Endodermal cell (in vitro differentiated cells): ENCODE data around the gene DUOXA2. TPM values are rescaled to one million over a fixed set of nuclear protein-coding genes. Genes with fewer than 3 reads are reported as not detected.
"Not testable (repeated sequence)": the region's sequence is repeated elsewhere in the genome, so short reads cannot be mapped to it uniquely, and the experiment has no call there.

ENCODE experiments used
- DNase-seq: peaks from one replicate; pipeline ENCODE4 v3.0.0-alpha.2; 2017
- H3K27ac ChIP-seq: 2 replicates; pipeline ENCODE4 v1.5.1; 2013; ENCODE audit warnings: mild to moderate bottlenecking, low read depth, low read length, moderate library complexity
- H3K27me3 ChIP-seq: 2 replicates; pipeline ENCODE4 v1.6.1; 2013; ENCODE audit warnings: mild to moderate bottlenecking, low read length, moderate library complexity; ENCODE audit not compliant: insufficient read depth, control insufficient read depth, poor library complexity, severe bottlenecking
- H3K36me3 ChIP-seq: 2 replicates; pipeline ENCODE4 v1.7.0; 2013; ENCODE audit warnings: mild to moderate bottlenecking, low read length, moderate library complexity; ENCODE audit not compliant: control insufficient read depth, insufficient read depth
- H3K4me1 ChIP-seq: one replicate; pipeline ENCODE4 v1.7.0; 2013; ENCODE audit warnings: low read length; ENCODE audit not compliant: control insufficient read depth, insufficient read depth
- H3K4me3 ChIP-seq: 2 replicates; pipeline ENCODE4 v1.5.1; 2013; ENCODE audit warnings: mild to moderate bottlenecking, low read length, moderate library complexity
- H3K9ac ChIP-seq: 2 replicates; pipeline ENCODE4 v1.6.1; 2013; ENCODE audit warnings: mild to moderate bottlenecking, low read length, moderate library complexity; ENCODE audit not compliant: poor library complexity, severe bottlenecking; ENCODE audit errors: extremely low read depth
- H3K9me3 ChIP-seq: 2 replicates; pipeline ENCODE4 v1.6.1; 2013; ENCODE audit warnings: mild to moderate bottlenecking, low read length, moderate library complexity; ENCODE audit not compliant: control insufficient read depth
- H3K27ac Mint-ChIP-seq: 2 replicates; pipeline ENCODE4 v1.8.0; 2020; ENCODE audit warnings: mixed read lengths
- H3K27me3 Mint-ChIP-seq: 2 replicates; pipeline ENCODE4 v1.8.0; 2021; ENCODE audit warnings: mild to moderate bottlenecking, mixed read lengths; ENCODE audit not compliant: insufficient read depth
- H3K36me3 Mint-ChIP-seq: 2 replicates; pipeline ENCODE4 v1.8.0; 2020; ENCODE audit warnings: low read depth, mixed read lengths
- H3K4me1 Mint-ChIP-seq: 2 replicates; pipeline ENCODE4 v1.8.0; 2020; ENCODE audit warnings: mixed read lengths
- H3K4me3 Mint-ChIP-seq: 2 replicates; pipeline ENCODE4 v1.8.0; 2020; ENCODE audit warnings: mild to moderate bottlenecking, moderate library complexity, mixed read lengths
- H3K9me3 Mint-ChIP-seq: 2 replicates; pipeline ENCODE4 v1.8.0; 2020; ENCODE audit warnings: mild to moderate bottlenecking, mixed read lengths
- WGBS, 2 experiments: methylation state at CpG; one replicate each; pipeline versions ENCODE4 v1.1.5 to v1.1.7; 2013; ENCODE audit warnings: missing lambda C conversion rate in 2 of 2, mixed read lengths in 1 of 2; ENCODE audit not compliant: insufficient coverage in 1 of 2, insufficient read length in 1 of 2; 5-methylcytosine and 5-hydroxymethylcytosine counted together
- total RNA-seq, 2 donors: library from RNA; stranded (reverse); fragmentation: NEBNext Ultra II Directional in 1 of 2; extraction: Animal tissue kit (Norgen Biotek cat#: 25700) in 1 of 2; gene quantifications; 2 replicates in 1 of 2; 3 replicates in 1 of 2; pipeline ENCODE4 v1.2.1, GENCODE V29; 2021

DUOXA2 gene
- total RNA-seq, 2 donors from 2014 or later: not detected

DNA sequence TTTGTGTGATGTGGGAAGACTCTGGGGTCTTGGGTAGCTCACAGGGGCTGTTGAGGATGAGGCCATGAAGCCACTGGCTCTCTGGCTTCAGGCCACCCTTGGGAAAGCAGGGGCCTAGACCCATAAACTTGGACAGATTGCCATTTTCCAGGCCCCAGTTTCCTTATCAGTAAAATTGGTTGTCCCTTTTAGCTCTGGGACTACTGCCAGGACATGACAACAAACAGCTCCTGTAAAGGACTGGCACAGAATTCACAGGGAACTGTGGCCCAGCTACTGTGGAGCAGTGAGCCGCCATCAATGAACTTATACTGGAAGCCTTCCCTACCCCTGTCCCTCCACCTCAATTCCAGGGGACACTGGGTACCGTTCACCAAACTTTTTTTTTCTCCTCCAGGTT is 36.7 kb upstream of the DUOXA2 start:
- not testable (repeated sequence) for DNase-seq, H3K36me3 Mint-ChIP-seq, H3K9me3 ChIP-seq, H3K4me3 Mint-ChIP-seq, H3K27ac Mint-ChIP-seq, H3K27me3 Mint-ChIP-seq, H3K9ac ChIP-seq, H3K4me1 ChIP-seq, H3K4me3 ChIP-seq, H3K27me3 ChIP-seq, H3K4me1 Mint-ChIP-seq, H3K27ac ChIP-seq, H3K36me3 ChIP-seq, H3K9me3 Mint-ChIP-seq
- WGBS, 2 experiments: 100% methylated on average over 1 of the region's 2 CpGs; no CpG with 5 or more reads in 1 of the 2 experiments

DNA sequence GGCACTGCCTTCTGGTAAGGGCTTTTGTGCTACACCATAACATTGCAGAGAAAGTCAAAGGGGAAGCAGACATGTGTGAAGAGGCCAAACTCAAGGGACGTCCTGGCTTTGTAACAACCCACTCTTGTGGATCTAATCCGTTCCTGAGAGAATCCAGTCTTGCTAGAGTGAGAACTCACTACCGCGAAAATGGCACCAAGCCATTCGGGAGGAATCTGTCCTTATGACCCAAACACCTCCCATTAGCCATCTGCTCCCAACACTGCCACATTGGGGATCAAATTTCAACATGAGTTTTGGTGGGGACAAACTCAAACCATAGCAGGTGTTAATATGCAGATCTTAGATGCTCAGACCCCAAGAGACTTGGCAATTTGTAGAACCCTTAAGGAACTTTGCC is 34.9 kb upstream of the DUOXA2 start:
- H3K36me3 Mint-ChIP-seq, H3K9me3 Mint-ChIP-seq, H3K27me3 Mint-ChIP-seq, DNase-seq, H3K36me3 ChIP-seq, H3K27ac ChIP-seq, H3K4me3 ChIP-seq, H3K4me1 ChIP-seq, H3K9me3 ChIP-seq, H3K4me1 Mint-ChIP-seq, H3K9ac ChIP-seq, H3K27ac Mint-ChIP-seq, H3K4me3 Mint-ChIP-seq: not testable (repeated sequence)
- 93 to 97% methylated on average over 5 of the region's 5 CpGs for WGBS, 2 experiments
- H3K27me3 ChIP-seq: peaks cover 12% of the 10 kb centered on the region

DNA sequence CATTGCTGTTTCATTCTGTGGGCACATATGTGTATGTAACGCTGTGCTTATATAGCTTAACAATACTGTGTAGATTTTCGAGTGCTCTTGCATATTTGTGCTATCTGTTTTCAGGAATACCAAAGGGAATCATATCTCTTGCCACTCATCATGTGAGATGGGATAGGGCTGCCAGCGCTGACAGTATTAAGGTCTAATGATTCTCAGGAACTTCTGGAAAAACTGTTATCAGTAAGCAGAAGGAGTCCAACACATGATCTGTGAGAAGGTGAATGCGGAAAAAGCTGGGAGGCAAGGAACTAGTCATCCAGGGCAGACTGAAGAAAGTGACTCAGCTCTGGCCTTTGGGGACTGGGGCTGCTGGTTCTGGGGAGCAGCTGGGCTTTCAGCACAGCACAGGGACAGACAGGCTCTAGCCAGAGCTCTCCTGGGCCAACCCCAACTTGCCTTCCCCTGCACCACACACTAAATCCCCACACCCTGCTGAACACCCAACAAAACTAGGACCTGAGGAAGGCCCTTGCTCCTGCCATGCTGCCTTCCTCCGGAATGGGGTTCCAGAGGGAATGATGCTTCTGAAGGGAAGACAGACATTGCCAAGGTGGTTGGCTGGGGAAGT is 34.4 kb upstream of the DUOXA2 start:
- H3K27me3 Mint-ChIP-seq, H3K4me1 Mint-ChIP-seq: not testable (repeated sequence)

DNA sequence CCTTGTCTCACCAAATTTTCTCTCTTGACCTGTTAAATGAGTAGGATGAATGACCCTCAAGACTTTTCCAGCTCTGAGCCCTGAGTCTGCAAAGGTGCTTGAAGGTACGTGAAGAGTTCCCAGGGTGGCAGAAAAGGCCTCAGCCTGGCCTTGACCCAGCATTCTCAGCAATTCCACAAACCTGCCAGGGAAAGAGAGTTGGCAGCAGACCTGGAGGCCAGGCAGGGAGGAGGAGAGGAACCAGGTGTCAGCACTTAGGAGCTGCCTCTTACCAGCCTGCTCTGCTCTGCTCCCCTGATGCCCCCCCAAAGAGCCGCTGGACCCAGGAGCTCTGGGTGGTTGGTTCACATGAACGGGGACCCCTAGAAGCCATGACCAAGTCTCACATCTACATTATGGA is 33.5 kb upstream of the DUOXA2 start:
- H3K27me3 ChIP-seq: peaks cover 16% of the 10 kb centered on the region
- not testable (repeated sequence) for H3K27me3 Mint-ChIP-seq, DNase-seq, H3K36me3 ChIP-seq, H3K4me3 ChIP-seq, H3K9me3 Mint-ChIP-seq, H3K4me1 ChIP-seq, H3K4me3 Mint-ChIP-seq, H3K36me3 Mint-ChIP-seq, H3K9ac ChIP-seq, H3K27ac Mint-ChIP-seq, H3K27ac ChIP-seq, H3K9me3 ChIP-seq, H3K4me1 Mint-ChIP-seq
- WGBS, 2 experiments: 97% methylated on average over 2 of the region's 3 CpGs; no CpG with 5 or more reads in 1 of the 2 experiments

More for the DNA sequence above, 34.4 kb upstream of the DUOXA2 start:
- not testable (repeated sequence) for DNase-seq, H3K4me3 Mint-ChIP-seq, H3K27ac ChIP-seq, H3K9me3 ChIP-seq, H3K9me3 Mint-ChIP-seq, H3K4me1 ChIP-seq, H3K36me3 Mint-ChIP-seq, H3K27ac Mint-ChIP-seq, H3K4me3 ChIP-seq, H3K36me3 ChIP-seq, H3K9ac ChIP-seq
- H3K27me3 ChIP-seq: peaks cover 16% of the 10 kb centered on the region
- WGBS, 2 experiments: 93 to 94% methylated on average over 2 of the region's 5 CpGs

DNA sequence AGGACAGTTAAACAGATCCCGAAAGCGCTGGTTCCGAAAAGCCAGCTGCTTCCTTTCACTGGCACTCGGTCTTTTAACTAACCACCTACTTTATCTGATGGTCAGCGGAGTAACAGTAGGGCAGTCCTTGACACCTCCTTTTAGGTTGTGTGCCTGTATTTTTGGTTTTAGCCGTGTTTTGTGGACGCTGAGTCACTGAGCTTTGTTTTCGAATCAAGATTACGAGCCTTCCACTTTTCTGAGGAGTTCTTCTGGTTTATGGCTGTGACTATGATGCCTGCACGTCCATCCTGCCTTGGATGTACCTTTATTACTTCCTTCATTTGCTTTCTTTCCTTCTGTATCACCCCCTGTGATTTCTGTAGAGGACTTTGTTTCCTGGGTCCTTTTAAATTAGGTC is 31.7 kb upstream of the DUOXA2 start:
- not testable (repeated sequence) for H3K27ac ChIP-seq, H3K9me3 Mint-ChIP-seq, H3K4me1 ChIP-seq, DNase-seq, H3K4me1 Mint-ChIP-seq, H3K27ac Mint-ChIP-seq, H3K9ac ChIP-seq, H3K36me3 Mint-ChIP-seq, H3K4me3 Mint-ChIP-seq, H3K9me3 ChIP-seq, H3K4me3 ChIP-seq, H3K36me3 ChIP-seq
- 96 to 98% methylated on average over 3 to 5 of the region's 10 CpGs for WGBS, 2 experiments
- peaks cover 14% of the 10 kb centered on the region for H3K27me3 Mint-ChIP-seq
- H3K27me3 ChIP-seq: peaks cover 22% of the 10 kb centered on the region
